Left renal pelvis (tissue), 4 donors: ENCODE results near the gene TCP11. TPM values are rescaled to one million over a fixed set of nuclear protein-coding genes. Genes with fewer than 3 reads are reported as not detected.

Source experiments
- DNase-seq, 4 donors: peaks; one replicate each; pipeline ENCODE4 v3.0.0-alpha.2; 2013; ENCODE audit warnings: low read depth in 4 of 4, low spot score in 3 of 4
- polyA plus RNA-seq, 4 donors: library from polyadenylated mRNA; unstranded; fragments of 120-200 nt; gene quantifications; one replicate each; pipeline ENCODE4 v1.2.1, GENCODE V29; 2013; ENCODE audit not compliant: insufficient read length in 4 of 4

Gene TCP11
- polyA plus RNA-seq, 4 donors, result 1.2 to 2.8 (median 1.5) TPM

DNA sequence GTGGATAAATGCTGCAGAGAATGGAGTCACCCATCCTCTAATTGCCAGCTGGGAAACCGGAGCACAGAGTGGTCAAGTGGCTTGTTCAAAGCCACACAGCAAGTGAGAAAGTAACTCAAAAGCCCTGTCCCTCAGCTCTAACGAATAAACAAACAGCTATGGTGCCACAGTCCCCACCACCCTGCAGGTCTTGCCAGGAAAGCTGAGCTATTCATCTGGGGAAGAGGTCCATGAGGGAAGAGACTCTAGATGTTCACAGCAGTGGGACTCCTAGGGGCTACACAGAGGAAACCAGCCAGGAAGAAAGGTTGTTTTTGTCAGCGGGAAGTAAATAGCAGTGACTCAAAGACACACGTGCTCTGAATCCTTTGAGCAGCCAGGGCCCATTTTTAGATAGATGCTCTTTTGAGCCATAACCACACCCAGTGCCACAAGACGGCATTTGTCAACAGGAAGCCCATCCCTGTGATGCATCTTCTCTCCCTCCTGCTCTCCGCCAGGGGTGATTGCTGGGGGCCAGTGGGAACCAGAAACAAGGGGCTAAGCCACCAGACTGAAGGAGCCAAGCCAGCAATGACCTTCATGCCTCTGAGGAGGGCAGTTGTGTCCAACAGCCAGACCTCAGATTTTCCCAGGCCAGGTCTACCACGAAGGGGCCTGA is 32.4 kb upstream of the TCP11 start:
- DNase-seq, result no peak

DNA sequence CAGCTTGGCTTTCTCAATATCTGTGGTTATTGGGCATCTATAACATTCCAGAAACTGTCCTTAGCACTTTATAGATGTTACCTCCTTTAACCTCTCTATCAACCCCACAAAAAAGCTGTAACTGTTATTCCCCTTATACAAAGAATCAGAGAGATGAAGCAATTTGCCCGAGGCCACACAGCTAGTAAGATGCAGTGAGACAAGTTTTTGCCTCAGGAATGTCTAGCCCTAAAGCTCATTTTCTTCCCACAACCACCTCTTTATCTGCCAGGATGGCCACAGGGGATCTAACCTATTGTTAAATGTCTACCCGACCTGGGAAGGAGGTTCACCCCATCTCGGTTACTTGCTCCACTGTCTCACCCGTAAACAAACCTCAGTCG is 31.9 kb upstream of the TCP11 start:
- no peak for DNase-seq

DNA sequence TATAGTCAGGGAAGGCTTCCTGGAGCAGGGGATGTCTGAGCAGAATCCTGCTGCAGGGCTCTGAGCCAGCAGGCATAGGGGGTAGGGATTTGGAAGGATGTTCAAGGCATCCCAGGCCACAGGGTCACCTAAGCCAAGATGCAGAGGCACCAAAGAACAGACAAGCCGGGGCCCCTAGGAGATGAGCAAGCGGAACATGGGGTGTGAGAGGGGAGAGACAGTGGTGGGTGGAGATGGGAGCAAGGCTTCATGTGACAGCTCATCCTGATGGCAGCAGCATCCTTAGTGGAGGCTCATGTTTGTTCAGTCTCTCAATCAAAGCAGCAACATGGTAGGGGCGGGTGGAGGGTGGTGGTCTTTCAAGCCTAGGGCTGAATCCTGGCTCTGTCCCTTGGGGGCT is 29.8 kb upstream of the TCP11 start:
- DNase-seq, result no peak

DNA sequence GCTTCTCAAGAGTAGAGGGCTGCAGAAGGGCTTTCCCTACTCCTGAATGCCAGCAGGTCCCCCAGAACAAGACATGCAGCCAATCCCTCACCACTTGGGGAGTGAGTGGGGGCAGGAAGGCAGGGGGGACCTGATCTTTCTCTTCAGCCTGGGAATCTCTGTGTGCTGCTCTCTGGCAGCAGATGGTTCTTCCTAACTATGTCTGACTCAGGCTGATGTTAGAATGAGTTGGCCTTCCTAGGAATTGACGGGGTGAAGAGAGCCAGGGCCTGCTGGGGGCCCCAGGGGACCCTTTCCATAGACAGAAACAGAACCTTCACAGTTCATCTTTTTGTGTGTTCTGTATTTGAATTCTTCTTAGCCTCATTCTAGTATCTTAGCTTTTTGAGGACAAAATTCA is 29.0 kb upstream of the TCP11 start:
- DNase-seq, result no peak

DNA sequence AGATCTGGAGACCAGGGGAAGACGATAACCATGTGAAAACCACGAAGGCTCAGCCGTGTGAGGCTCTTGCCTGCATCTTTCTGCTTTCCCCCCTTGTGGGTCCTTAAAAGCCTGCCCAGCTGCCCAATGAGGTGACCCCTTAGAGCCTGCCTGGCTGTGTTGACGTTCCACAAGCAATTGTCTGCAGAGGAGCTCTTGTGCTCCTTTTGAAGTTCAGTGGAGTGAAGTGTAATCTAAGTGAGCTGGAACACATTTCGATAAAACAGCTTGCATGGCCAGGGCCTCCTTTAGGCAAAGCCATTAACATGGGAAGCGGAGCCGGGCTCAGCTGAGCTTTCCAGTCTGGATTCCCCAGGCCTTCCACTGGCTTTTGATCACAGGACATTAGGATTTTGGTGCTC is 27.3 kb upstream of the TCP11 start:
- DNase-seq, result peak in 1 of 4 donors; percentile 77

DNA sequence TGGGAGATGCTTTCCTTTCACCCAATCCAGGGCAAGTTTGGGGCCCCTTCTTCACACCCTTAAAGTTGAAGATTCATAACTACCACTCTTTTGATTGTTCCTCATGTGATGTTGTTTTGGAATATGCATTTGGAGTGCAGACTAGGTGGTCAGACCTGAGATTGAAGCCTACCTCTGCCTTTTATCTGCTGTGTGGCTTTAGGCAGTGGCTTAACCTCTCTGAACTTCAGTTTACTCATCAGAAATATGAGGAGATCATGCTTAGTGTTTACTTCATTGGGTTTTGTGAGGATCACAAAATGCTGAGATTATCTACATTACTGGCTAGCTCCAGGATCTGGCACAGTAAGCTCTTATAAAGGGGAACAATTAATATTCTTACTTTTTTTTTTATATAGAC is 26.4 kb upstream of the TCP11 start:
- no peak for DNase-seq

DNA sequence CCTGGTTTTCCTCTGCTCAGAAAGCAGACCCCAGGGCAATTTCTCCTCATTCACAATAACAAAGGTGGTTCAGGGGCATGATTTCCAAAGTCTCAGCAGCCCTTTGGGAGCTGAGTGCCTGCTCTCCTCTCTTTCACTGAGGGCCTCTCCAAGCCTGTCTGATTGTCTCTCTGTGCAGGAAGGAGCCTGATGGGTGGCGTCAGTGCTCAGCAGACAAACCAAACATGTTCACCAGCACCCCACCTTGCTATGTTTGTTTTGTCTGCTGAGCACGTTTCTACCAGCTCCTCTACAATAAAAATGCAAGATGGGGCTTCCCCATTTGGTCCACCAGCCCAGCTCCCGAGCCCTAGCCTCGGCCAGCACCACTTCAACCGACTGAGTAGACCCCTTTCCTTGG is 25.4 kb upstream of the TCP11 start:
- DNase-seq, result no peak

DNA sequence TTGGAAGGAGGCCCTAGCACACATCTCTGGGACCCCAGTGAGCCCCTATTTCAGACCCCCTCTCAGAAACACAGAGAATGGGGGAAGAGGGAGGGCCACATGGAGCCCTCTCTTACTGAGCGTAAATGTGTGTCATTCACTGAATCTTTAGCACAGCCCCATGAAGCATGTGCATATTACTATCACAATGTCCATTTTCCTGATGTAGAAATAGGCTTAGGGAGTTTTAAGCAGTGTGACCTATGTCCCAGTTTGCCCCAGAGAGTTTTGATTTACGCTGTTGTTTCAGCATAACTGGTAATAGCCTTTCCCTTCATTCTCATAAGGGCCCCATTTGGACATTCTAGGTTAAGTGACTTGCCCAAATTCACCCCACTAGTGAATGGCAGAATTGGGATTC is 25.0 kb upstream of the TCP11 start:
- no peak for DNase-seq

DNA sequence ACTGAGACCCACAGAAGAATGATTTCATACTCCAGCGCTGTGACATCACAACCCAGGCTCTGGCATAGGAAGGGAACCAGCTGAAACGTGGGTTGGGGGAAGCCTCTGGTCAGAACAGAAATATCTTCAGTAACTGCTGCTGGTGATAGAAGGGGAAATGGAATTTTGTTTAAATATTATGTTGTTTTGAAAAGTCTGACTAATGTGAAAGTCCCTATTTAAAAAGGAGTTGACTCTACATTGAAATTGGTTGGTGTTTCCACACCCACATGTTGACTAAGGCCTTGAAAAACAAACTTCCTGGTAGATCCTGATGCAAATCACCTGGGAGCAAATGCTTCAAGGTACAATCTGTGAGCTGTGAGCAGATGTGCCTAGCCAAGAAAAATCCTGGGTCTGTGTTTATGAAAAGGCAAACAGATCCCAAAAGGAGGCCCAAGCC is 24.5 kb upstream of the TCP11 start:
- DNase-seq, result no peak

DNA sequence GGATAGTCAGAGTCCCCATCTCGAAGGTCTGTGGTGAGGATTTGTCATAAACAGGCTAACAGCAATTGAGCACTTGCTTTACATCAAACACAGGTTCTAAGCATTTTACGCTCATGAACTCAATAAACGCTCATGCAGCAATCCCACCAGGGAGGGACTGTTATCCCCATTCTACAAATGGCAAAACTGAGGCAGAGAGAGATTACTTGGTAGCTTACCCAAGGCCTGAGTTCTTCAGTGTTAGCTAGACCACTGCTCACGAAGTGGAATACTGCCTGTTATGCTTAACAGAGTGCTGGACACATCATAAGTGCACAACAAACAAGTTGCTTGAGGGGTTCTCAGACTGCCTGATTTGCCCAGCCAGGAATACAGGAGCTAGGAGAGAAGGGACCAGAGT is 23.7 kb upstream of the TCP11 start:
- no peak for DNase-seq

DNA sequence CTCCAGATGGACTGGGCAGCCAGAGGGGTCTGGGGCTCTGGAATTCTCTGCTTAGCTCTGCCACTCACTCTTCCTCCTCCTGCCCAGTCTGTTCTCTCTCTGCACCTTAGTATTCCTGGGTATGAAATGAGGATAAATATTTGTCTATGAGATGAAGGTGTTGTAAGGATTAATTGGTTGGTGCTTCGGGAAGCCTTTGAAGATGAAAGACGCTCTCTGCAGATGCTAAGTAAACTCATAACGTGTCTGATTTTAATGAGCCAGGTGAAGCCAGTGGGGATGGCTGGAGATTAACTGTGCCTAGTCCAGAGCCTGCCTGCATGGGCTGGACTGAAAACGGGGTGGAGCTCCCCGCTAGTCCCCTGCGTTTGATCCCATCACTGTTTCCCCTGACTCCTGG is 23.1 kb upstream of the TCP11 start:
- no peak for DNase-seq

DNA sequence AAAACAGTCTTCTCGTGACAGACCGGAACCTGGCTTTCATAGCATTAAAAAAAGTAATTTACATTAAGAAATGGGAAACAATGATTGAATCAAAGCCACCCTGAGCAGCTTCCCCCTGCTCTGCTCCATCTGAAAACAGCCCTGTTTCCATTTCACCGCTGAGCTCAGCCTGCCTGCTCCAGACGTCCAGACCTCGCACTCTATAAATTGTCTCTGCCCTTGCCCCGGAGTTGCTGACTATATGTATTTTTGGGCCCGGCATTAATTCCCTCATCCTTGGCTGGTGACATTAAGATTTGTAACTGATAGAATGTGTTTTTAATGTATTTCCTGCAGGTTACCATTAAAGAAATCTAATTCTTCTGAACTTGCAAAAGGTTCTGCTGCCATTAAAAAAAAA is 22.7 kb upstream of the TCP11 start:
- DNase-seq, result no peak

DNA sequence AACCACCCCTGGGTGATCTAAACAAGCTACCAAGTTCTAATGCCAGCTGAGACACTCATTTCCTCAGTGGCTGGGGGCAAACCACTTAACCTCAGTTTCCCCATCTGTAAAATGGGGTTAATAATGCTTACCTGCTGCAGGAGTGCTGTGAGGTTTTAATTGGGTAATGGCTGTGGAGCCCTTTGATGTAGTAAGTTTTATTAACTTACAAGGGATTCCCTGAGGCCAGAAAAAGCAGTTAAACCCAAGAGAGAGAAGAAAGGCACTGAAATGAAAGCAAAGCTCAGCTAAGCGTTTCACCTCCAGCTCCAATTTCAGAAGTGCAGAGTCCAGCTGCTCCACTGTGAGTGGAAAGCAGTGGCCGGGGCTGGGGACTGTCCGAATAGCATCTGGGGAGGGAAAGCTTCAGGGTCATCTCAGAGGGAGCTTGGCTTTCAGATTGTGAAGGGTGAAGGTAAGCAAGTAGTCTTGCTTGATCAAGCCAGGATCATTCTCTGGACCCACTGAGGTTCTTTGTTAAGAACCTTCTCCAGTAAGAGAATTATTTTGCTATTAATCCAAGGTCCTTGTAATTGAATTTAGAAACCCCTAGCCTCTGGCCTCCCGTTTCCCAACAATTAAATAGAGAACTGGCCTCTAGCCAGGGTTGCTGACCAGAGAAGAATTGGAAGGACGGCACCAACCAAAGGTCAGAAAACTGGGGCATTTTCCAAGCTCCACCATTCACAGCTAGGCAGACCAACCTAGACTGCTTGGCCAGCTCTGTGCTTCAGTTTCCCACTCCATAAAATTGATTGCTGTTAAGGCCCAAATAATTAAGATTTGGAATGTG is 20.9 kb upstream of the TCP11 start:
- peak in 2 of 4 donors; percentile 54 to 81 for DNase-seq

DNA sequence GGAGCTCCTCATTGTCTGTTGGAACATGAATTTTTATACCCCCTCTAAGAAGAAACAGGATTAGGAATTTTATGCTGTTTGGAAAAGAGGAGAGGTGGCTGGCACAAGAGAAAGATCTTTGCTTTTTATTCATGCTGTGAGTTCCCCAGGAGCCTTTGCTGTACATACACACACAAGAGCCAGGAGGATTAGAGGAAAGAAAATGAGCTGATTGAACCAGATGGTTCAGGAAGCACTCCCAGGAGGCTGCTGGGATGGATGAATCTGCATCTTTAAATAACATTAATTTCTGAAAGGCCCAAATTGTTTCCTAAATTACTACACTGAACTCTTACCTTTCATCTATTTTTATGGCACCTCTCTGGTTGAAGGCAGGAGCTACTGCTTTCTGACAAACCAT is 20.1 kb upstream of the TCP11 start:
- DNase-seq, result no peak

DNA sequence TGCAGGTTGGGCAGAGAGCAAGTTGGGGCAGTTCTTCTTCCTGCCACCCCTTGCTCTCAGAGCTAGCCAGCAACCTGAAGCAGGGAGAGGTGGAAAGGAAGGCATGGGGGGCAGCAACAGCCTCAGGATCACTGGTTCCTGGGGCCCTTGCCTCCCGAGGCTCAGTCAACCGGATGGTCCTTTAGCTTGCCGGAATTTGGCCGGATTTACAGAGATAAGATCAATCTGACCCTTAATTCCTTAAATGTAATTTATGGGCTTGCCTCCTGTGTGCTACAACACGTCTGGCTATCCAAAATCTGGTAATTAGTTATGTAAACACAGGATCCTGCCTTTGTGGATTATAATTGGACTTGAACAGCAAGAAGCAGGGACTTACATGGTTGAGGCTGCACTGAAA is 19.5 kb upstream of the TCP11 start:
- no peak for DNase-seq

DNA sequence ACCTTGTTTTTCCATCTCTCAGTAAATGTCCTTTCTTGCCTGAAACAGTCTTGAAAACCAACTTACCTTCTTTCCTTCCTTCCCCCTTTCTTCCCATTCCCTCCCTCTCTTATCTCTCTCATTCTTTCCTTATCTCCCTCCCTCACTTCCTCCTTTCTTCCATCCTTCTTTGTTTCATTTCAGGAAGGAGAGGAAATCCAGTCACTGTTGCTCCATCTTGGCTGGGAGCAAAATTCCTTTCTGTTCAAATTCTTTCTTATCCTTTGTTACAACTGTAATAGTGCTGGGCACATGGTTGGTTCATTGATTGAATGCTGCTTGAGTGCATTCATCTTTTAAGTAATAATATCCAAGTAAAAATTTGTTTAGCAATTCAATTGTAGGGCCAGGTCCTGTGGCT is 17.4 kb upstream of the TCP11 start:
- DNase-seq, result no peak

DNA sequence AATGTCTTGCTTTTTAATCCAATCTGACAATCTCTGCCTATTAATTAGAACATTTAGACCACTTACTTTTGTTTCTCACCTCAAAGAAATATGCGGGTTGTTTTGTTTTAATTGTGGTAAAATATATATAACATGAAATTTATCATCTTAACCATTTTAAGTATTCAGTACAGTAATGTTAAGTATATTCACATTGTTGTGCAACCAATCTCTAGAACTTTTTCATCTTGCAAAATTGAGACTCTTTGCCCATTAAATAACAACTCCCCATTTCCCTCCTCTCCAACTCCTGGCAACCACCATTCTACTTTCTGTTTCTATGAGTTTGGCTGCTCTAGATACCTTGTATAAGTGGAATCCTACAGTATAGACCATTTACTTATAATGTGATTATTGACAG is 13.8 kb upstream of the TCP11 start:
- DNase-seq, result no peak

DNA sequence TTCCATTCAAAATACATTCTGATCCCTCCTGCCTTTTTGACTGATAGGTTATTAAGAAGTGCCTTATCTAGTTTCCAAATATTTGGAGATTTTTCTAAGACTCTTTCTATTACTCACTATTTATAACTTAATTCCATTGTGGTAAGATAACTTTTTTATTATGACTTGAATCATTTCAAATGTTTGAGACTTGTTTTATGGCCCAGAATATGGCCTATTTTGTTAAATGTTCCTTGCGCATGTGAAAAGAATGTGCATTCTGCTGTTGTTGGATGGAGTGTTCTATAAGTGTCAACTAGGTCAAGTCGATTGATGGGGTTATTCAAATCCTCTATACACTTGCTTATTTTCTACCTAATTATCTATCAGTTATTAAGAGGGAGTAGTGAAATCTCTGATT is 13.1 kb upstream of the TCP11 start:
- no peak for DNase-seq

DNA sequence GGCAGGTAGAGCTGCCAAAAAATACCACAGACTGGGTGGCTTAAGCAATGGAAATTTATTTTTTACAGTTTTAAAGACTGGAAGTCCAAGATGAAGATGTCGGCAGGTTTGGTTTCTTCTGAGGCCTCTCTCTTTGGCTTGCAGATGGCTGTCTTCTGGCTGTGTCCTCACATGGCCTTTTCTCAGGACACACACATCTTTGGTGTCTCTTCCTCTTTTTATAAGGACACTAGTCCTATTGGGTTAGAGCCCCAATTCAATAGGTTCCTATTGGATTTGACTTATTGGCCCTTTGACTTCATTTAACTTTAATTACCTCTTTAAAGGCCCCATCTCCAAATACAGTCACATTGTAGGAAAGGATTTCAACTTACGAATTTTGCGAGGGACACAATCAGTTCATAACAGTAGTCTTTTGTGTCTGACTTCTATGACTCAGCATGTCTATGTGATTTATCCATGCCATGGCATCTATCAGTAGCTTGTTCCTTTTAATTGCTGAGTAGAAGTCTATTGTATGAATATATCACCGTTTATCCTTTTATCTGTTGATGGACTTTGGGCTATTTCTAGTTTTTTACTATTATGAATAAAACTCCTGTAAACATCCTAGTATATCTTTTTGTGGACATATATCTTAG is 11.0 kb upstream of the TCP11 start:
- DNase-seq, result no peak

DNA sequence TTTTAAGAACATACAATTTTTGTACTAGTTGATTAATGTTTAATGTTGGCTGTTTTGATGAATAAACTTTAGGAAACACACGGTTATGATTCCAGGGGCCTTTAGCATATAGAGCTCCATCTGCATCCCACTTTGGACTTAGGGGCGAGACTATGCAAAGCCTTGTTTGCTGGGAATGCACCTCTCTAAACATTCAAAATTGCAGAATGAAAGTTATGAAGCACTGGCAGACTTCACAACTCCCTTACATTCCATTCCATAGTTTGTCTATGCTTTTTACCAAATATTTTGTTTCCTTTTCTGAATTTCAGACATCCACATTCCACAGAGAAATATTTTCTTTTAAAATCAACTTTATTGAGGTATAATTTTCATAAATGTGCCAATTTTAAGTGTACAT is 10.3 kb upstream of the TCP11 start:
- DNase-seq, result no peak

DNA sequence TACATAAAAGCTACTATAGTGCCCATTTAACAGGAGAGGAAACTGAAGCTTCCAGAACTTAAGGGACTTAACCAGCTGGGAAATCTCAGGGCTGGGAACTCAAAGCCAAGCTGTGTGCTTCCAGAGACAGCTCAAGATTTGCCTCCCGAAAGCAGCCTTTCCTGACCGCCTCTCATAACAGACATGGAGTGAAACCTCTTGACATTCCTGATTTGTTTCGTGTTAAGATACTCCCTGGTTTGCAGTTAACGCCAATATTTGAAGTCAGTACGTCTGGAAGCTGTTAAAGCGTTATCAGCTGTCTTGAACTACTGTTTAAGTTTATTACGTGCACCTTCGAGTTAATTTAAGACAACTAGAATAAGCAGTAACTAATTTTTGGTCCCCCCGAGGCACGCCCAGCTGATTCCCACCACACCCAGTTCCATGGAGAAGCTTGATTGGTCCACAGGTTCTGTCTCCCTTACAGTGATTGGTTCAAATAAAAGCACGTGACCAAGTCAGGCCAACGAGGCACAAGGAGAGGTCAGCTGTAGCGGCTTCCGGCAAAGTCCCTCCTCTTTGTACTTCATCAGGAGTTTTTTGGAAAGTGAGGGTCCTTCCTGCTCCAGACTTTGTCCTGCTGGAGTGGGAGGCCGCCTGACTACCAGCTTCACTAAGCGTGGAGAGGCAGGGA is 8.9 kb upstream of the TCP11 start:
- DNase-seq, result no peak
